ENCODE results near the gene NOX1.
"Not testable (repeated sequence)": the region's sequence is repeated elsewhere in the genome, so short reads cannot be mapped to it uniquely, and the experiment has no call there.

Gene NOX1

GRCh38 chrX:100817340-100817739 lies 56.8 kb downstream of the NOX1 start:
- DNase-seq: no peak

- DNase-seq: no peak
Measured at GRCh38 chrX:100812216-100813158, 61.7 kb downstream of the NOX1 start.

GRCh38 chrX:100808265-100808664 lies 65.9 kb downstream of the NOX1 start:
- not testable (repeated sequence) for DNase-seq

DNA sequence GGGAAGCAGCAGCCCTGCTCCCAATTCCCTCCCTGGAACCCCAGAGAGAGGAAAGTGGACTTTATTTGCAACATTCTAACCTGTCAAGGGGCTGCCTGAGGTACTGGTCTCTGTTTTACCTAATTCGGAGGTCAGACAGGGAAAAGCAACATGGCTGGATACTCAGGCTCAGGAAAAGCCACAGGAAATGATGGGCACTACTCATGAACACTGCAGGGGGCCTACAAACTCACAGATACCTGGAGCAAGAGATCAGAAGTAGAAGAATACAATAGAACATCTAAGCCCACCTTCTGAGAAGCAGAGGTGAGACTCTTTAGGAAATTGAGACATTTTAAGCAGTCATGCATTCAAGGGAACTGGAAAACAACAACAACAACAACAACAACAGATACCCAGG lies 69.4 kb downstream of the NOX1 start:
- no peak for DNase-seq

- DNase-seq: no peak
Measured at GRCh38 chrX:100802843-100803242, 71.3 kb downstream of the NOX1 start.

- no peak for DNase-seq
Measured at GRCh38 chrX:100798484-100799214, 75.5 kb downstream of the NOX1 start.

- no peak for DNase-seq
Measured at GRCh38 chrX:100797359-100797758, 76.8 kb downstream of the NOX1 start.

- DNase-seq: not testable (repeated sequence)
Measured at GRCh38 chrX:100796371-100796770, 77.8 kb downstream of the NOX1 start.
